SK-N-MC (cell line): ENCODE data around the gene XRCC4.

ENCODE experiments used
- EZH2 ChIP-seq: fragments of 200-600 bp; sonication (generic); IDR thresholded peaks from one replicate; pipeline ENCODE4 v1.6.1; 2017; ENCODE audit warnings: antibody characterized with exemption
- POLR2AphosphoS5 ChIP-seq: IDR thresholded peaks from 2 replicates; pipeline ENCODE4 v1.6.1; 2012; ENCODE audit warnings: mild to moderate bottlenecking, low read depth, low read length, borderline replicate concordance

DNA sequence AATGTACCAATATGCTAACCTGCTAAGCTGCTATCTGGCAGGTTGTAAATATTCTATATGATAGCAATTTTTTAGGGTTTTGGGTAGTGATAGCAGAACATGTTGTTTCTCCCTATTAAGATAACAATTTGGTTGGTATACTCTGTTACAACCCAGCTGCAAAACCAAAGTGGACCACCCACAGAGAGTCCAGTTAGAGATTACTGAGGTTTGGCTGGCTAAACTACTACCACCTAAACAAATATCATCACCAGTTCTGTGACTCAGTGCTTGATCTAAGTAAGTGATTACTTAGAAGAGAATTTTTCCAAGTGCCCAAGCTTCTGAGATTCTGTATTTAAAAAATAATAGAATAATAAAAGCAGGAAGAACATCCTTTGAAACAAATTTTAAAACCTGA lies 72.3 kb downstream of the XRCC4 start:
- TF ChIP-seq EZH2 (no peak), POLR2AphosphoS5 (no peak)
